Measurements from ENCODE around the gene PRRG1. TPM values are rescaled to one million over a fixed set of nuclear protein-coding genes. Genes with fewer than 3 reads are reported as not detected.
A peak's percentile ranks its signal among the peaks of the same experiment; 100 is the strongest.

The PRRG1 gene
- total RNA-seq, 1 experiment from 2014 or later: 34.4 TPM

GRCh38 chrX:37441377-37441776 is 92.2 kb downstream of the PRRG1 start:
- H4K20me1 ChIP-seq (ENCODE audit: insufficient read depth): no peaks in the 10 kb centered on the region
- no peak overlapping the region for H3K4me2 ChIP-seq
- BruUV-seq (replicated peaks): no TSS peak
- H3K9me3 ChIP-seq (ENCODE audit: insufficient read depth, low read depth): no peaks in the 10 kb centered on the region
- DNase-seq: no peak
- ChIA-PET POLR2A (ENCODE audit: unreplicated experiment) (no interaction called here), CTCF (no interaction called here)
- no peaks in the 10 kb centered on the region for H3K27me3 ChIP-seq (ENCODE audit: insufficient read depth, low read depth)
- no peaks in the 10 kb centered on the region for H3K36me3 ChIP-seq (ENCODE audit: low read depth)
- no peaks in the 10 kb centered on the region for H3K79me2 ChIP-seq (ENCODE audit: low read depth)
- H2AFZ ChIP-seq: no peak overlapping the region
- no peaks in the 10 kb centered on the region for H3F3A ChIP-seq (ENCODE audit: insufficient read depth, low read depth)
- H3K4me3 ChIP-seq: no peak overlapping the region
- no peaks in the 10 kb centered on the region for H3K9me2 ChIP-seq (ENCODE audit: insufficient read depth)
- no peaks in the 10 kb centered on the region for H3K4me1 ChIP-seq (replicated peaks; ENCODE audit: insufficient read depth)
- TF ChIP-seq, protein P1, sequence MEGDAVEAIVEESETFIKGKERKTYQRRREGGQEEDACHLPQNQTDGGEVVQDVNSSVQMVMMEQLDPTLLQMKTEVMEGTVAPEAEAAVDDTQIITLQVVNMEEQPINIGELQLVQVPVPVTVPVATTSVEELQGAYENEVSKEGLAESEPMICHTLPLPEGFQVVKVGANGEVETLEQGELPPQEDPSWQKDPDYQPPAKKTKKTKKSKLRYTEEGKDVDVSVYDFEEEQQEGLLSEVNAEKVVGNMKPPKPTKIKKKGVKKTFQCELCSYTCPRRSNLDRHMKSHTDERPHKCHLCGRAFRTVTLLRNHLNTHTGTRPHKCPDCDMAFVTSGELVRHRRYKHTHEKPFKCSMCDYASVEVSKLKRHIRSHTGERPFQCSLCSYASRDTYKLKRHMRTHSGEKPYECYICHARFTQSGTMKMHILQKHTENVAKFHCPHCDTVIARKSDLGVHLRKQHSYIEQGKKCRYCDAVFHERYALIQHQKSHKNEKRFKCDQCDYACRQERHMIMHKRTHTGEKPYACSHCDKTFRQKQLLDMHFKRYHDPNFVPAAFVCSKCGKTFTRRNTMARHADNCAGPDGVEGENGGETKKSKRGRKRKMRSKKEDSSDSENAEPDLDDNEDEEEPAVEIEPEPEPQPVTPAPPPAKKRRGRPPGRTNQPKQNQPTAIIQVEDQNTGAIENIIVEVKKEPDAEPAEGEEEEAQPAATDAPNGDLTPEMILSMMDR (conservative IDR thresholded peaks at IDR 0.05): no peak
- no peak for TF ChIP-seq EZH2 (IDR thresholded peaks at IDR 0.05; ENCODE audit: low read depth)
- H3K27ac ChIP-seq: no peak overlapping the region
- intact Hi-C loops (cut with micrococcal nuclease; ENCODE audit: unreplicated experiment): no loop called here

GRCh38 chrX:37445182-37445581 is 96.0 kb downstream of the PRRG1 start:
- no peaks in the 10 kb centered on the region for H4K20me1 ChIP-seq (ENCODE audit: insufficient read depth)
- H3K27me3 ChIP-seq (ENCODE audit: insufficient read depth, low read depth): no peaks in the 10 kb centered on the region
- no peaks in the 10 kb centered on the region for H3F3A ChIP-seq (ENCODE audit: insufficient read depth, low read depth)
- no peak overlapping the region for H2AFZ ChIP-seq
- no peaks in the 10 kb centered on the region for H3K9me2 ChIP-seq (ENCODE audit: insufficient read depth)
- no peak for DNase-seq
- intact Hi-C loops (cut with micrococcal nuclease; ENCODE audit: unreplicated experiment): no loop called here
- H3K4me3 ChIP-seq: no peak overlapping the region
- H3K4me2 ChIP-seq: no peak overlapping the region
- BruUV-seq (replicated peaks): no TSS peak
- CTCF ChIA-PET: no interaction called here
- H3K9me3 ChIP-seq (ENCODE audit: insufficient read depth, low read depth): no peaks in the 10 kb centered on the region
- H3K4me1 ChIP-seq (replicated peaks; ENCODE audit: insufficient read depth): no peaks in the 10 kb centered on the region
- no peaks in the 10 kb centered on the region for H3K79me2 ChIP-seq (ENCODE audit: low read depth)
- H3K36me3 ChIP-seq (ENCODE audit: low read depth): no peaks in the 10 kb centered on the region
- TF ChIP-seq, protein P1 (conservative IDR thresholded peaks at IDR 0.05): no peak
- no peak for TF ChIP-seq EZH2 (IDR thresholded peaks at IDR 0.05; ENCODE audit: low read depth)
- H3K27ac ChIP-seq: no peak overlapping the region
- POLR2A ChIA-PET (ENCODE audit: unreplicated experiment): no interaction called here

DNA sequence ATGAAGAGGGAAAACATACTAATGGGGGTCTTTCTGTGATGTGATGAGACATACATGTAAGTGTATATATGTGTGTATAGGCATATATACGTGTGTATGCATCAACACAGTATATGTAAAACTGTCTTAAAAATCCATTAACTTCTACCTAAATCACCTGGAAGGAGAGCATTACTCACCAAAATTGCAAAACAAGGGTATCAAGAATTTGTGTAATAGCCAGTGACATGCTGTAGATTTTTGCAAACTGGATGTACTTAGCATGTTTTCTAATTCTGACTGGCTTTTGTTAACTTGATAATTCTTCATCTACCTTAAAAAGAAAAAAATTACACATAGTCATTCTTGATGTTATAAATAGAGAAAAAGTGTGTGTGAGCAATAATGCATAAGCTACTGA is 104.7 kb downstream of the PRRG1 start:
- no TSS peak for BruUV-seq (replicated peaks)
- intact Hi-C loops (cut with micrococcal nuclease; ENCODE audit: unreplicated experiment): loop anchor here (2.0 kb wide), 2 partner anchors 105 to 139 kb away; partner anchors contain the start of gene PRRG1
- TF ChIP-seq, protein P1 (conservative IDR thresholded peaks at IDR 0.05): no peak
- no peak for TF ChIP-seq EZH2 (IDR thresholded peaks at IDR 0.05; ENCODE audit: low read depth)
- POLR2A ChIA-PET (ENCODE audit: unreplicated experiment): no interaction called here
- peaks cover 24% of the 10 kb centered on the region for H3K4me1 ChIP-seq (replicated peaks; ENCODE audit: insufficient read depth)
- no peaks in the 10 kb centered on the region; the same call in 1 of the 2 replicates for H3K9me3 ChIP-seq (ENCODE audit: insufficient read depth, low read depth)
- no peaks in the 10 kb centered on the region for H3K9me2 ChIP-seq (ENCODE audit: insufficient read depth)
- CTCF ChIA-PET: no interaction called here
- H3K27me3 ChIP-seq (ENCODE audit: insufficient read depth, low read depth): no peaks in the 10 kb centered on the region
- no peak overlapping the region for H2AFZ ChIP-seq
- H3F3A ChIP-seq (ENCODE audit: insufficient read depth, low read depth): peaks cover 14% of the 10 kb centered on the region
- H3K4me3 ChIP-seq: no peak overlapping the region
- H3K4me2 ChIP-seq: no peak overlapping the region
- no peaks in the 10 kb centered on the region for H3K79me2 ChIP-seq (ENCODE audit: low read depth)
- peak overlapping the region; percentile 52; the same call in 1 of the 2 replicates for H3K27ac ChIP-seq
- no peaks in the 10 kb centered on the region for H4K20me1 ChIP-seq (ENCODE audit: insufficient read depth)
- DNase-seq: no peak
- H3K36me3 ChIP-seq (ENCODE audit: low read depth): peaks cover 13% of the 10 kb centered on the region
